Stimulated activated CD4-positive, alpha-beta T cell treated with anti-CD3 and anti-CD28 coated beads, Interleukin-2, amount 100 ng/mL, for 4 hours (primary cell): ENCODE results near the gene KRT86.
A peak's percentile ranks its signal among the peaks of the same experiment; 100 is the strongest.
"Not testable (repeated sequence)": the region's sequence is repeated elsewhere in the genome, so short reads cannot be mapped to it uniquely, and the experiment has no call there.

Source experiments
- DNase-seq: peaks from one replicate; pipeline ENCODE4 v3.0.0-alpha.2; 2020; ENCODE audit warnings: low read depth

KRT86 gene

GRCh38 chr12:52267699-52268098 is 6.7 kb upstream of the KRT86 start:
- DNase-seq, result no peak

- DNase-seq, result no peak
Observed at GRCh38 chr12:52268212-52268611, 6.2 kb upstream of the KRT86 start.

GRCh38 chr12:52270541-52271070 is 3.8 kb upstream of the KRT86 start:
- DNase-seq, result no peak

GRCh38 chr12:52271158-52271557 is 3.3 kb upstream of the KRT86 start:
- DNase-seq, result no peak

- DNase-seq, result no peak
Observed at GRCh38 chr12:52275686-52276085, 1.2 kb downstream of the KRT86 start.

GRCh38 chr12:52277486-52278245 is 3.2 kb downstream of the KRT86 start:
- no peak for DNase-seq

- DNase-seq, result peak; percentile 41
Observed at GRCh38 chr12:52278575-52279421, 4.4 kb downstream of the KRT86 start.

- no peak for DNase-seq
Observed at GRCh38 chr12:52279422-52280318, 5.2 kb downstream of the KRT86 start.

- no peak for DNase-seq
Observed at GRCh38 chr12:52280319-52280795, 5.9 kb downstream of the KRT86 start.

GRCh38 chr12:52280796-52281560 is 6.5 kb downstream of the KRT86 start:
- no peak for DNase-seq

GRCh38 chr12:52284562-52285171 is 10.2 kb downstream of the KRT86 start:
- DNase-seq, result no peak

- no peak for DNase-seq
Observed at GRCh38 chr12:52285172-52285745, 10.8 kb downstream of the KRT86 start.

GRCh38 chr12:52285851-52286530 is 11.5 kb downstream of the KRT86 start:
- DNase-seq, result no peak

GRCh38 chr12:52286857-52287785 is 12.7 kb downstream of the KRT86 start:
- not testable (repeated sequence) for DNase-seq

- DNase-seq, result not testable (repeated sequence)
Observed at GRCh38 chr12:52287816-52288805, 13.7 kb downstream of the KRT86 start.

- not testable (repeated sequence) for DNase-seq
Observed at GRCh38 chr12:52290483-52291134, 16.2 kb downstream of the KRT86 start.
